SU-DHL-6 (cell line): ENCODE measurements around the gene RANBP9.

Source experiments
- H2AFZ ChIP-seq: fragments of 200-600 bp; sonication (generic); 2 replicates; pipeline ENCODE4 v1.6.1; 2014; ENCODE audit warnings: low read depth, mild to moderate bottlenecking, moderate library complexity, mixed read lengths, antibody characterized with exemption, low read length; ENCODE audit not compliant: severe bottlenecking
- H3F3A ChIP-seq: fragments of 200-600 bp; shearing (Covaris generic); 2 replicates; pipeline ENCODE4 v1.6.0; 2016; ENCODE audit warnings: antibody characterized with exemption, mild to moderate bottlenecking; ENCODE audit not compliant: insufficient read depth
- H3K27ac ChIP-seq: fragments of 200-600 bp; sonication (generic); 2 replicates; pipeline ENCODE4 v1.5.1; 2016; ENCODE audit warnings: low read depth, mild to moderate bottlenecking, low read length, moderate library complexity, mixed read lengths
- H3K27me3 ChIP-seq: fragments of 200-600 bp; sonication (generic), shearing (Covaris generic); 2 replicates; pipeline ENCODE4 v1.6.0; 2014; ENCODE audit warnings: mild to moderate bottlenecking, low read length
- H3K36me3 ChIP-seq: fragments of 200-600 bp; sonication (generic); 2 replicates; pipeline ENCODE4 v1.6.1; 2014; ENCODE audit warnings: mild to moderate bottlenecking, low read length, mixed read lengths
- H3K4me2 ChIP-seq: fragments of 300-600, 200-600 bp; shearing (Covaris generic), sonication (generic); 2 replicates; pipeline ENCODE4 v1.6.0; 2014; ENCODE audit warnings: low read length, low read depth, mild to moderate bottlenecking; ENCODE audit not compliant: poor library complexity, severe bottlenecking
- H3K4me3 ChIP-seq: fragments of 200-600 bp; sonication (generic); 2 replicates; pipeline ENCODE4 v1.5.1; 2014; ENCODE audit warnings: antibody characterized with exemption, low read length, mild to moderate bottlenecking, mixed read lengths; ENCODE audit not compliant: insufficient read depth, poor library complexity, severe bottlenecking
- H3K79me2 ChIP-seq: fragments of 200-600 bp; sonication (generic); 2 replicates; pipeline ENCODE4 v1.6.1; 2014; ENCODE audit warnings: mild to moderate bottlenecking, low read length, moderate library complexity; ENCODE audit not compliant: insufficient read depth
- H3K9ac ChIP-seq: fragments of 200-600 bp; sonication (generic); 2 replicates; pipeline ENCODE4 v1.7.0; 2014; ENCODE audit warnings: mild to moderate bottlenecking, low read length
- H3K9me2 ChIP-seq: fragments of 200-600 bp; sonication (generic); replicated peaks from 2 replicates; pipeline ENCODE4 v1.6.1; 2014; ENCODE audit warnings: low read length; ENCODE audit not compliant: insufficient read depth
- H3K9me3 ChIP-seq: fragments of 200-600 bp; sonication (generic); 2 replicates; pipeline ENCODE4 v1.6.1; 2014; ENCODE audit warnings: low read length, mixed read lengths; ENCODE audit not compliant: insufficient read depth
- H4K20me1 ChIP-seq: fragments of 200-600 bp; sonication (generic); 2 replicates; pipeline ENCODE4 v1.6.1; 2014; ENCODE audit warnings: low read depth, mild to moderate bottlenecking, antibody characterized with exemption, low read length, moderate library complexity, mixed read lengths
- EZH2phosphoT487 ChIP-seq: fragments of 200-600 bp; sonication (generic), shearing (Covaris generic); conservative IDR thresholded peaks from 2 replicates; pipeline ENCODE4 v1.6.1; 2018; ENCODE audit warnings: mild to moderate bottlenecking, antibody characterized with exemption, low read length, moderate library complexity, mixed read lengths
- TF ChIP-seq, protein P1 (sequence below): fragments of 200-600 bp; sonication (generic); IDR thresholded peaks from one replicate; pipeline ENCODE4 v1.5.1; 2017; ENCODE audit warnings: antibody characterized with exemption, mild to moderate bottlenecking, low read length, moderate library complexity; ENCODE audit not compliant: insufficient read depth, poor library complexity, severe bottlenecking

RANBP9 gene

DNA sequence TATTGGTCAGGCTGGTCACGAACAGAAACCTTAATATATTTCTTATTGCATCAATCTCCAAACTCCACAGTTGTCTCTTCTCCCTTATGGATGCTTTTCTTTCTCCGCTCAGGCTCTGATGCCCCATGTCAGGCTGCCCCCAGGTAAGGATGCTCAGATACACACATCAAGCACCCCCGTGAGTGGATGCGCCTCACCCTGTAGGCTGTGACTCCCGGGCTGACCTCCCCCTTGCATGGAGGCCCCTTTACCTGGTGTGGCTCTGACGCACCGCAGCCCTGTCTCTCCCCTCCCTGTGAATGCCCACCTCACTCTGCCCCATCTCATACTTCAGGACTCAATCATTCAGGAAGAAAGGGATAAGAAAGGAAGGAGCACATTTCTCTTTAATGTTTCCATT lies 19.1 kb upstream of the RANBP9 start:
- no peak overlapping the region for H3K4me2 ChIP-seq
- no peaks in the 10 kb centered on the region for H3K27me3 ChIP-seq
- no peak overlapping the region for H3K9ac ChIP-seq
- no peak for TF ChIP-seq EZH2phosphoT487
- TF ChIP-seq, protein P1, sequence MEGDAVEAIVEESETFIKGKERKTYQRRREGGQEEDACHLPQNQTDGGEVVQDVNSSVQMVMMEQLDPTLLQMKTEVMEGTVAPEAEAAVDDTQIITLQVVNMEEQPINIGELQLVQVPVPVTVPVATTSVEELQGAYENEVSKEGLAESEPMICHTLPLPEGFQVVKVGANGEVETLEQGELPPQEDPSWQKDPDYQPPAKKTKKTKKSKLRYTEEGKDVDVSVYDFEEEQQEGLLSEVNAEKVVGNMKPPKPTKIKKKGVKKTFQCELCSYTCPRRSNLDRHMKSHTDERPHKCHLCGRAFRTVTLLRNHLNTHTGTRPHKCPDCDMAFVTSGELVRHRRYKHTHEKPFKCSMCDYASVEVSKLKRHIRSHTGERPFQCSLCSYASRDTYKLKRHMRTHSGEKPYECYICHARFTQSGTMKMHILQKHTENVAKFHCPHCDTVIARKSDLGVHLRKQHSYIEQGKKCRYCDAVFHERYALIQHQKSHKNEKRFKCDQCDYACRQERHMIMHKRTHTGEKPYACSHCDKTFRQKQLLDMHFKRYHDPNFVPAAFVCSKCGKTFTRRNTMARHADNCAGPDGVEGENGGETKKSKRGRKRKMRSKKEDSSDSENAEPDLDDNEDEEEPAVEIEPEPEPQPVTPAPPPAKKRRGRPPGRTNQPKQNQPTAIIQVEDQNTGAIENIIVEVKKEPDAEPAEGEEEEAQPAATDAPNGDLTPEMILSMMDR: no peak
- no peak overlapping the region for H3K4me3 ChIP-seq
- H3K9me3 ChIP-seq: no peaks in the 10 kb centered on the region
- no peak overlapping the region for H2AFZ ChIP-seq
- H3K79me2 ChIP-seq: no peaks in the 10 kb centered on the region
- H3F3A ChIP-seq: no peaks in the 10 kb centered on the region
- no peak overlapping the region for H3K27ac ChIP-seq
- H4K20me1 ChIP-seq: no peaks in the 10 kb centered on the region
- H3K36me3 ChIP-seq: no peaks in the 10 kb centered on the region
- H3K9me2 ChIP-seq: no peaks in the 10 kb centered on the region

DNA sequence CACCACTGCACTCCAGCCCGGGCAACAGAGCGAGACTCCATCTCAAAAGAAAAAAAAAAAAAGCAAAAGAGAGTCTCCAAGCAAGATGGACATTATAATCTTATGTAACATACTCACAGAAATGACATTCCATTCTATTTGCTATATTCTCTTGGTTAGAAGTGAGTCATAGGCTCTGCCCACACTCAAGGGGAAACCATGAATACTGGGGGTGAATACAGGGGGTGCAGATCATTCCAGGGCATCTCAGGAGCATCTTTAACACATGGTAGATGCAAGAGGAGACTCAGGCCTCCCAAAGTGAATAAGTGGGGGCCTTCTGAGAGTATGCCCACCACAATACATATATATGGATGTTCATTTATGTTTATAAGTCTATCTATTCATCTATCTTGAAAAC lies 18.3 kb upstream of the RANBP9 start:
- Histone ChIP-seq H3K27me3 (no peaks in the 10 kb centered on the region), H3K9ac (no peak overlapping the region), H2AFZ (no peak overlapping the region), H3K27ac (no peak overlapping the region), H3F3A (no peaks in the 10 kb centered on the region), H3K4me2 (no peak overlapping the region), H3K4me3 (no peak overlapping the region), H3K79me2 (no peaks in the 10 kb centered on the region), H4K20me1 (no peaks in the 10 kb centered on the region), H3K9me2 (no peaks in the 10 kb centered on the region), H3K9me3 (no peaks in the 10 kb centered on the region), H3K36me3 (no peaks in the 10 kb centered on the region)
- TF ChIP-seq, protein P1: no peak
- TF ChIP-seq EZH2phosphoT487: no peak

DNA sequence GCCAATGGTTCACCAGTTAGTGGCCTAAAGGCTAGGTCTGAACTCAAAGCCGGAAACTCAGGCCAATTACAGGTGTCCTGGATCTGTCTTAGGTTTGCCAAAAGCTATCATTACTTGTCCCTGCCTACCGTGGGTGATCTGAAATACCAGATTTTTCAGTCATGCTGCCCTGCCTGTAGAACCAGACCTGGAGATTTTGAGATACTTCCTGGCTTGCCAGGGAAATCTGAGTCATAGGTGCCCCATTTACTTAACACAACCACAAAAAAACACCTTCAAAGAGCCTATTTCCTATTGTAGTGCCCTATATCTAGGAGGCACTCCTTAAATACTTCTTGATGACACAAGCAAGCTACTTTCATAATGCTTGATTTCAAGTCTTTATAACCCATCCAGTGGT lies 13.9 kb upstream of the RANBP9 start:
- Histone ChIP-seq H3K27ac (no peak overlapping the region), H4K20me1 (no peaks in the 10 kb centered on the region), H3K27me3 (no peaks in the 10 kb centered on the region), H3K36me3 (no peaks in the 10 kb centered on the region), H3K79me2 (no peaks in the 10 kb centered on the region), H3K4me2 (no peak overlapping the region), H3K9me3 (no peaks in the 10 kb centered on the region), H2AFZ (no peak overlapping the region), H3K9me2 (no peaks in the 10 kb centered on the region), H3K4me3 (no peak overlapping the region), H3F3A (no peaks in the 10 kb centered on the region), H3K9ac (no peak overlapping the region)
- TF ChIP-seq, protein P1: no peak
- TF ChIP-seq EZH2phosphoT487: no peak
